ENCODE results near the gene CD38. TPM values are rescaled to one million over a fixed set of nuclear protein-coding genes. Genes with fewer than 3 reads are reported as not detected.

Gene CD38
- total and polyA plus RNA-seq, 2 of the 13 experiments (the other 11 are each of a cell fraction or from before 2014, with no cell fraction given) = not detected

DNA sequence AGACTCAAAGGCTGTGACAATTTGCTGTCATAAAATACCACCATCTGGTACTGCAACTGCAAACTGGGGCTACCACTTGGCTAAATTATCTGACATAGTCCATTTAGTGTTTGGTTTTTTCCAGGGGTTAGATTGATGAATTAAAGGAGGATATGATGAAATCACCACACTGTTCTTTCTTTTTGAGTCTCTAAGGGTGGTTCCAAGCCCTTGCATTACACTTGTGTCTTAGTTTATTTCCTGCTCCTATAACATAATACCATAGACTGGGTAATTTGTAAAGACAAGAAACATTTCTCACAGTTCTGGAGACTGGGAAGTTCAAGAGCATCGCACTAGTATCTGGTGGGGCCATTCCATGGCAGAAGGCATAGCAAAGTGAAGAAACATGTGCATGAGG lies 32.0 kb upstream of the CD38 start:
- intact Hi-C loops (cut with micrococcal nuclease; ENCODE audit: unreplicated experiment) = no loop called here
- FAIRE-seq = no peak
- H2AFZ ChIP-seq (ENCODE audit: low read length) = no peak overlapping the region
- peaks cover 3% of the 10 kb centered on the region for H3K4me1 ChIP-seq (ENCODE audit: insufficient read depth, low read length)
- no peaks in the 10 kb centered on the region for H3K36me3 ChIP-seq (replicated peaks in 1 of 2; ENCODE audit: control insufficient read depth in 1 of 2, insufficient read depth in 2 of 2, low read length in 2 of 2)
- WGBS (ENCODE audit: low lambda C conversion rate) = 0% methylated on average over 1 of the region's 1 CpG
- H3K9me3 ChIP-seq (ENCODE audit: low read length) = peaks cover 12% of the 10 kb centered on the region
- no peaks in the 10 kb centered on the region for H4K20me1 ChIP-seq (ENCODE audit: insufficient read depth, low read length)
- DNase-seq (ENCODE audit: low spot score) = no peak
- H3K79me2 ChIP-seq (ENCODE audit: insufficient read depth, low read length) = no peaks in the 10 kb centered on the region
- no TSS peak for BruUV-seq (replicated peaks)
- H3K27ac ChIP-seq (ENCODE audit: extremely low read length, insufficient read depth, low read length) = no peak overlapping the region
- no peak overlapping the region for H3K4me3 ChIP-seq (replicated peaks in 1 of 3; ENCODE audit: insufficient read depth in 1 of 3, low read depth in 2 of 3, low read length in 3 of 3)
- no peak overlapping the region for H3K4me2 ChIP-seq (ENCODE audit: low read depth, low read length)
- in situ Hi-C loops (cut with HindIII; ENCODE audit: extremely low pct_ligation_motif_present, low pct_unique_long_range_greater_than_20kb) = no loop called here
- H3K27me3 ChIP-seq (ENCODE audit: control insufficient read depth in 1 of 2, insufficient read depth in 2 of 2, low read length in 2 of 2) = peaks cover 0 to 7% of the 10 kb centered on the region in 2 experiments; a peak in 1 of 5 replicates
- ChIA-PET CTCF (ENCODE audit: low intra/inter-chr PET ratio, low total read pairs) (no interaction called here), POLR2A (no interaction called here)
- no peak for ATAC-seq
- no peak for TF ChIP-seq DMAP1 (CRISPR knock-in tag; IDR thresholded peaks at IDR 0.05)
- no peak for TF ChIP-seq NAIF1 (CRISPR knock-in tag; IDR thresholded peaks at IDR 0.05; ENCODE audit: borderline replicate concordance)
- TF ChIP-seq, protein P1, sequence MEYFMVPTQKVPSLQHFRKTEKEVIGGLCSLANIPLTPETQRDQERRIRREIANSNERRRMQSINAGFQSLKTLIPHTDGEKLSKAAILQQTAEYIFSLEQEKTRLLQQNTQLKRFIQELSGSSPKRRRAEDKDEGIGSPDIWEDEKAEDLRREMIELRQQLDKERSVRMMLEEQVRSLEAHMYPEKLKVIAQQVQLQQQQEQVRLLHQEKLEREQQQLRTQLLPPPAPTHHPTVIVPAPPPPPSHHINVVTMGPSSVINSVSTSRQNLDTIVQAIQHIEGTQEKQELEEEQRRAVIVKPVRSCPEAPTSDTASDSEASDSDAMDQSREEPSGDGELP (IDR thresholded peaks at IDR 0.05; ENCODE audit: borderline replicate concordance, low read depth) = no peak
- no peak for TF ChIP-seq ZNF367 (CRISPR knock-in tag; IDR thresholded peaks at IDR 0.05; ENCODE audit: borderline replicate concordance)
- TF ChIP-seq PPARG (CRISPR knock-in tag; conservative IDR thresholded peaks at IDR 0.05) = no peak
- no peak for TF ChIP-seq GFI1 (CRISPR knock-in tag; IDR thresholded peaks at IDR 0.05; ENCODE audit: borderline replicate concordance)
- TF ChIP-seq SP1 (IDR thresholded peaks at IDR 0.05) = no peak
- no peak for TF ChIP-seq SP1 (CRISPR knock-in tag; IDR thresholded peaks at IDR 0.05)
- TF ChIP-seq PRMT3 (CRISPR knock-in tag; IDR thresholded peaks at IDR 0.05; ENCODE audit: borderline replicate concordance, low read depth) = no peak
- no peak for TF ChIP-seq SNAPC2 (CRISPR knock-in tag; IDR thresholded peaks at IDR 0.05)
- TF ChIP-seq TEAD2 (CRISPR knock-in tag; IDR thresholded peaks at IDR 0.05) = no peak
- TF ChIP-seq CBX5 (CRISPR knock-in tag; IDR thresholded peaks at IDR 0.05; ENCODE audit: borderline replicate concordance) = no peak
- H3K9ac ChIP-seq (ENCODE audit: insufficient read depth, low read depth, low read length) = no peak overlapping the region
